Loucy (cell line): ENCODE data around the gene BCL7B.
A peak's percentile ranks its signal among the peaks of the same experiment; 100 is the strongest.

Source experiments
- H2AFZ ChIP-seq: fragments of 200-600 bp; sonication (generic); 2 replicates; pipeline ENCODE4 v1.6.0; 2016; ENCODE audit warnings: antibody characterized with exemption, mild to moderate bottlenecking, low read length, moderate library complexity
- H3F3A ChIP-seq: fragments of 200-600 bp; 2 replicates; pipeline ENCODE4 v1.6.0; 2016; ENCODE audit warnings: antibody characterized with exemption, low read depth, mild to moderate bottlenecking
- H3K27me3 ChIP-seq: fragments of 200-600 bp; sonication (generic); 2 replicates; pipeline ENCODE4 v1.6.1; 2014; ENCODE audit warnings: low read length, mild to moderate bottlenecking; ENCODE audit not compliant: insufficient read depth, poor library complexity, severe bottlenecking
- H3K36me3 ChIP-seq: fragments of 200-600 bp; sonication (generic); 2 replicates; pipeline ENCODE4 v1.6.1; 2016; ENCODE audit warnings: low read length; ENCODE audit not compliant: insufficient read depth
- H3K4me1 ChIP-seq: fragments of 200-600 bp; sonication (generic); 2 replicates; pipeline ENCODE4 v1.5.1; 2014; ENCODE audit warnings: low read length, mild to moderate bottlenecking; ENCODE audit not compliant: insufficient read depth, poor library complexity, severe bottlenecking
- H3K4me2 ChIP-seq: fragments of 200-600 bp; sonication (generic); 2 replicates; pipeline ENCODE4 v1.6.0; 2014; ENCODE audit warnings: antibody characterized with exemption, low read length, low read depth, mild to moderate bottlenecking; ENCODE audit not compliant: poor library complexity, severe bottlenecking
- H3K4me3 ChIP-seq: fragments of 200-600 bp; sonication (generic); 2 replicates; pipeline ENCODE4 v1.5.1; 2014; ENCODE audit warnings: low read length, mild to moderate bottlenecking, mixed read lengths; ENCODE audit not compliant: poor library complexity, severe bottlenecking
- H3K79me2 ChIP-seq: fragments of 200-600 bp; sonication (generic); 2 replicates; pipeline ENCODE4 v1.6.1; 2014; ENCODE audit warnings: low read length; ENCODE audit not compliant: insufficient read depth
- H3K9ac ChIP-seq: fragments of 200-600 bp; sonication (generic); 2 replicates; pipeline ENCODE4 v1.6.0; 2014; ENCODE audit warnings: mild to moderate bottlenecking, low read depth, low read length, moderate library complexity; ENCODE audit not compliant: poor library complexity, severe bottlenecking
- H3K9me2 ChIP-seq: fragments of 200-600 bp; sonication (generic); replicated peaks from 2 replicates; pipeline ENCODE4 v1.6.1; 2016; ENCODE audit warnings: low read depth, low read length, mixed read lengths
- H3K9me3 ChIP-seq: fragments of 200-600 bp; sonication (generic); 2 replicates; pipeline ENCODE4 v1.6.1; 2014; ENCODE audit warnings: mild to moderate bottlenecking, antibody characterized with exemption, low read length, low read depth; ENCODE audit not compliant: insufficient read depth
- H4K20me1 ChIP-seq: fragments of 200-600 bp; sonication (generic); 2 replicates; pipeline ENCODE4 v1.6.0; 2014; ENCODE audit warnings: antibody characterized with exemption, low read length, mild to moderate bottlenecking; ENCODE audit not compliant: insufficient read depth, poor library complexity, severe bottlenecking
- CTCF ChIP-seq: fragments of 200-600 bp; sonication (generic); conservative IDR thresholded peaks from 2 replicates; pipeline ENCODE4 v1.5.1; 2014; ENCODE audit warnings: mild to moderate bottlenecking, antibody characterized with exemption, low read length
- EZH2phosphoT487 ChIP-seq: fragments of 200-600 bp; IDR thresholded peaks from 2 replicates; pipeline ENCODE4 v1.6.1; 2018; ENCODE audit warnings: antibody characterized with exemption, mild to moderate bottlenecking, moderate library complexity, borderline replicate concordance

BCL7B gene

GRCh38 chr7:73560109-73560835, 2.8 kb upstream of the BCL7B start:
- Histone ChIP-seq H3K9ac (no peak overlapping the region), H3K27me3 (no peaks in the 10 kb centered on the region), H3K4me1 (peaks cover 14% of the 10 kb centered on the region), H4K20me1 (peaks cover 13% of the 10 kb centered on the region), H3F3A (0 out of 2 replicates have a peak, but pooled peaks cover 3% of the 10 kb centered on the region), H3K9me3 (no peaks in the 10 kb centered on the region), H3K4me2 (no peak overlapping the region), H3K4me3 (no peak overlapping the region), H3K79me2 (peaks cover 17% of the 10 kb centered on the region), H2AFZ (no peak overlapping the region), H3K36me3 (no peaks in the 10 kb centered on the region), H3K9me2 (no peaks in the 10 kb centered on the region)
- no peak for TF ChIP-seq CTCF
- TF ChIP-seq EZH2phosphoT487 = no peak

- H3K4me2 ChIP-seq = peak overlapping the region; percentile 87
- peaks cover 25% of the 10 kb centered on the region for H4K20me1 ChIP-seq
- H3K9ac ChIP-seq = peak overlapping the region; percentile 76
- peak overlapping the region; percentile 81; the same call in 1 of the 2 replicates for H2AFZ ChIP-seq
- H3K27me3 ChIP-seq = no peaks in the 10 kb centered on the region
- 0 out of 2 replicates have a peak, but pooled peaks cover 3% of the 10 kb centered on the region for H3F3A ChIP-seq
- peaks cover 26% of the 10 kb centered on the region for H3K4me1 ChIP-seq
- H3K9me2 ChIP-seq = no peaks in the 10 kb centered on the region
- H3K4me3 ChIP-seq = peak overlapping the region; percentile 97
- no peaks in the 10 kb centered on the region for H3K9me3 ChIP-seq
- H3K79me2 ChIP-seq = peaks cover 49% of the 10 kb centered on the region
- H3K36me3 ChIP-seq = peaks cover 5% of the 10 kb centered on the region; the same call in 1 of the 2 replicates
- TF ChIP-seq EZH2phosphoT487 (no peak), CTCF (no peak)
Measured at GRCh38 chr7:73557108-73557396, 438 bp downstream of the BCL7B start.

GRCh38 chr7:73556208-73557107, 1.0 kb downstream of the BCL7B start:
- Histone ChIP-seq H3K4me1 (peaks cover 26% of the 10 kb centered on the region), H3K4me3 (peak overlapping the region; percentile 97), H2AFZ (peak overlapping the region; percentile 74), H3K9me3 (no peaks in the 10 kb centered on the region), H4K20me1 (peaks cover 25% of the 10 kb centered on the region), H3K4me2 (peak overlapping the region; percentile 87), H3K79me2 (peaks cover 54% of the 10 kb centered on the region), H3K9me2 (no peaks in the 10 kb centered on the region), H3K27me3 (no peaks in the 10 kb centered on the region), H3K36me3 (peaks cover 9% of the 10 kb centered on the region; the same call in 1 of the 2 replicates), H3K9ac (peak overlapping the region; percentile 76), H3F3A (0 out of 2 replicates have a peak, but pooled peaks cover 3% of the 10 kb centered on the region)
- no peak for TF ChIP-seq EZH2phosphoT487
- TF ChIP-seq CTCF = no peak
